ENCODE measurements around the gene CERS5. TPM values are rescaled to one million over a fixed set of nuclear protein-coding genes. Genes with fewer than 3 reads are reported as not detected.

Gene CERS5
- total RNA-seq, 2 experiments from 2014 or later = 33.9 to 39.5 TPM

DNA sequence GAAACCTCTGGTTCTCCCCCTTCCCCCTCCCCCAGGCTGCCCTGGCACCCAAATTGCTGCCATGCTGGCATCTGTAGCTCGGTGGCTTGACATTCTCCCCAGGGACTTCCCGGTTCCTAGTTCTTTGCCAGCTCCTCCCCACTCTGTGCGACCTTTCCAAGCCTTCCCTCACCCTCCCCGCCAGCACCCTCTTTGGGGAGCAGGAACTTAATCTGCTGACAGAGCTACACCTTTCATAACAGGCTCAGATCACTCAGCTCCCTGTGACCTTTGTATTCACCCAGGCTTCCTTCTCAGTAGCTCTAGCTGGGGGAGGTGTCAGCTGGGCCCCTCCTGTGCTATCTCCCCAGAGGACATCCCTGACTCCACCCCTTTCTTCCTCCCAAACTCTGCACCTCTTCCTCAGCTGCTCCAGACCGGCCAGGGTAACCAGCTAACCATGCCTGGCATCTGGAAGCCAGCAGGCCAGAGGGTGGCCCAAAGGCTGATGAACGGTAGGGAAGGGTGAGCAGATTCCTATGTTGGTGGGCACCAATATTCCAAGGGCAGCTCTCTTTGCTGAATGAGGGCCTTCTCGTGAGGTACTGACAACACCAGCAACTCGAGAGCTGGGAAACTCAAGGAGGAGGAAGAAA is 56.9 kb downstream of the CERS5 start:
- intact Hi-C loops (cut with micrococcal nuclease) = loop anchor here (10.0 kb wide), 1 partner anchor 205 kb away; no protein-coding TSS in a partner anchor
- Mint-ChIP-seq H3K4me1 (ENCODE audit: low read depth) (peaks cover 21% of the 10 kb centered on the region), H3K9me3 (no peaks in the 10 kb centered on the region), H3K36me3 (ENCODE audit: low read depth) (peaks cover 5% of the 10 kb centered on the region), H3K4me3 (peak overlapping the region; percentile 44), H3K27me3 (no peaks in the 10 kb centered on the region), H3K27ac (peak overlapping the region; percentile 75)
- TF ChIP-seq, protein P1, sequence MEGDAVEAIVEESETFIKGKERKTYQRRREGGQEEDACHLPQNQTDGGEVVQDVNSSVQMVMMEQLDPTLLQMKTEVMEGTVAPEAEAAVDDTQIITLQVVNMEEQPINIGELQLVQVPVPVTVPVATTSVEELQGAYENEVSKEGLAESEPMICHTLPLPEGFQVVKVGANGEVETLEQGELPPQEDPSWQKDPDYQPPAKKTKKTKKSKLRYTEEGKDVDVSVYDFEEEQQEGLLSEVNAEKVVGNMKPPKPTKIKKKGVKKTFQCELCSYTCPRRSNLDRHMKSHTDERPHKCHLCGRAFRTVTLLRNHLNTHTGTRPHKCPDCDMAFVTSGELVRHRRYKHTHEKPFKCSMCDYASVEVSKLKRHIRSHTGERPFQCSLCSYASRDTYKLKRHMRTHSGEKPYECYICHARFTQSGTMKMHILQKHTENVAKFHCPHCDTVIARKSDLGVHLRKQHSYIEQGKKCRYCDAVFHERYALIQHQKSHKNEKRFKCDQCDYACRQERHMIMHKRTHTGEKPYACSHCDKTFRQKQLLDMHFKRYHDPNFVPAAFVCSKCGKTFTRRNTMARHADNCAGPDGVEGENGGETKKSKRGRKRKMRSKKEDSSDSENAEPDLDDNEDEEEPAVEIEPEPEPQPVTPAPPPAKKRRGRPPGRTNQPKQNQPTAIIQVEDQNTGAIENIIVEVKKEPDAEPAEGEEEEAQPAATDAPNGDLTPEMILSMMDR (IDR thresholded peaks at IDR 0.05) = no peak
- DNase-seq = peak; percentile 33
- ChIA-PET POLR2A (interaction anchor here (0.7 to 3.4 kb wide), 10 partner anchors 11 to 173 kb away, joined by 3 to 26 read pairs (median 4); partner anchors contain the start of genes CERS5, LIMA1 and SMARCD1), CTCF (interaction anchor here (0.7 to 5.9 kb wide), 35 partner anchors 10 to 330 kb away, joined by 3 to 57 read pairs (median 10); partner anchors contain the start of genes CERS5, GPD1 and SMARCD1)
- ATAC-seq = no peak

GRCh38 chr12:50109319-50109718 is 57.9 kb downstream of the CERS5 start:
- Mint-ChIP-seq H3K36me3 (ENCODE audit: low read depth) (peaks cover 3% of the 10 kb centered on the region), H3K4me3 (no peak overlapping the region), H3K27me3 (no peaks in the 10 kb centered on the region), H3K4me1 (ENCODE audit: low read depth) (peaks cover 18% of the 10 kb centered on the region), H3K9me3 (no peaks in the 10 kb centered on the region), H3K27ac (no peak overlapping the region)
- ATAC-seq (no peak), DNase-seq (no peak)
- POLR2A ChIA-PET = interaction anchor here (0.9 to 1.1 kb wide), 2 partner anchors 11 to 58 kb away, joined by 3 to 4 read pairs; partner anchors contain the start of gene CERS5
- TF ChIP-seq, protein P1 (IDR thresholded peaks at IDR 0.05) = no peak
- CTCF ChIA-PET = interaction anchor here (1.3 to 5.9 kb wide), 12 partner anchors 9 to 205 kb away, joined by 3 to 57 read pairs (median 30); partner anchors contain the start of genes CERS5, GPD1 and SMARCD1
- intact Hi-C loops (cut with micrococcal nuclease) = no loop called here

GRCh38 chr12:50107416-50108268 is 59.5 kb downstream of the CERS5 start:
- Mint-ChIP-seq H3K4me1 (ENCODE audit: low read depth) (peaks cover 15% of the 10 kb centered on the region), H3K27ac (no peak overlapping the region), H3K4me3 (no peak overlapping the region), H3K9me3 (no peaks in the 10 kb centered on the region), H3K27me3 (no peaks in the 10 kb centered on the region), H3K36me3 (ENCODE audit: low read depth) (no peaks in the 10 kb centered on the region)
- DNase-seq (no peak), ATAC-seq (no peak)
- ChIA-PET POLR2A (interaction anchor here (0.8 kb wide), 1 partner anchor 24 kb away, joined by 3 read pairs; no protein-coding TSS in a partner anchor), CTCF (interaction anchor here (1.1 to 3.3 kb wide), 8 partner anchors 11 to 141 kb away, joined by 3 to 8 read pairs (median 6); no protein-coding TSS in a partner anchor)
- TF ChIP-seq, protein P1 (IDR thresholded peaks at IDR 0.05) = no peak
- intact Hi-C loops (cut with micrococcal nuclease) = no loop called here

DNA sequence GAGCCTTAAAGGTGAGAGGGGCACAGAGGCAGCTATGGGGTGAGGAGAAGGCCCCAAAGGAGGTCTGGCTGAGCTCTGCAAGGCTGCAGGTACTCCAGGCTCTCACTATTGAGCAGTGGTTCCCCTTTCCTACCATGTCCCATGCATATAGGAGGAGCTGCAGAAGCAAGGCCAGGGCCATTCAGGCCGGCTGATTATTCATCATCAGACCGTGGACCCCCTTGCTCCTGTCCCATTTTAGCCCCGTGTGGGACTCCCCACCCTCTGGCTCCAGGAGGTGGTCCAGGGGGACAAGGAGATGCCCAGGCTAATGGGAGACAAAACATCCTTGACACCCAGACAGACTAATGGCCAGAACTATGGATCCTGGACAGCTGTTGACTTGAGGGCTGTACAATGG is 60.3 kb downstream of the CERS5 start:
- Mint-ChIP-seq H3K27me3 (no peaks in the 10 kb centered on the region), H3K9me3 (no peaks in the 10 kb centered on the region), H3K4me1 (ENCODE audit: low read depth) (peaks cover 15% of the 10 kb centered on the region), H3K4me3 (no peak overlapping the region), H3K36me3 (ENCODE audit: low read depth) (peaks cover under 1% of the 10 kb centered on the region), H3K27ac (no peak overlapping the region)
- TF ChIP-seq, protein P1 (IDR thresholded peaks at IDR 0.05) = no peak
- POLR2A ChIA-PET = interaction anchor here (0.8 kb wide), 1 partner anchor 23 kb away, joined by 3 read pairs; no protein-coding TSS in a partner anchor
- no peak for ATAC-seq
- CTCF ChIA-PET = interaction anchor here (1.1 to 1.3 kb wide), 6 partner anchors 17 to 140 kb away, joined by 3 to 6 read pairs (median 4); no protein-coding TSS in a partner anchor
- intact Hi-C loops (cut with micrococcal nuclease) = no loop called here
- no peak for DNase-seq
